Measurements from ENCODE around the gene CASQ2. TPM values are rescaled to one million over a fixed set of nuclear protein-coding genes. Genes with fewer than 3 reads are reported as not detected.

Gene CASQ2
- total and polyA plus RNA-seq, 2 donors (not counting 3 experiments of a cell fraction or from before 2014, with no cell fraction given) = not detected

GRCh38 chr1:115710859-115711624 lies 57.5 kb downstream of the CASQ2 start:
- POLR2A ChIA-PET = no interaction called here
- DNase-seq (ENCODE audit: low read depth, low spot score) = no peak
- no TSS peak for BruUV-seq (replicated peaks)
- H3K9ac ChIP-seq (replicated peaks; ENCODE audit: extremely low read depth, insufficient read depth, low read length) = no peak overlapping the region
- no peak overlapping the region for H3K4me3 ChIP-seq (replicated peaks in 1 of 3; ENCODE audit: insufficient read depth in 1 of 3, low read depth in 1 of 3, low read length in 3 of 3)
- H3K27ac ChIP-seq (ENCODE audit: insufficient read depth, low read depth, low read length) = no peak overlapping the region
- H3K27me3 ChIP-seq (ENCODE audit: control insufficient read depth in 2 of 2, insufficient read depth in 2 of 2, low read length in 2 of 2) = peaks cover 2 to 26% of the 10 kb centered on the region in 2 experiments
- FAIRE-seq = no peak
- no peaks in the 10 kb centered on the region for H3K9me1 ChIP-seq (replicated peaks; ENCODE audit: control insufficient read depth, extremely low read depth, insufficient read depth, low read length)
- CTCF ChIA-PET = interaction anchor here (0.8 to 3.0 kb wide), 3 partner anchors 42 to 103 kb away, joined by 3 to 21 read pairs (median 4); no protein-coding TSS in a partner anchor
- H3K4me2 ChIP-seq (ENCODE audit: insufficient read depth, low read length) = no peak overlapping the region
- no peaks in the 10 kb centered on the region for H4K20me1 ChIP-seq (replicated peaks; ENCODE audit: control insufficient read depth, extremely low read depth, insufficient read depth, low read length)
- no peaks in the 10 kb centered on the region for H3K4me1 ChIP-seq (ENCODE audit: control insufficient read depth, extremely low read depth, insufficient read depth, low read length)
- TF ChIP-seq CTCF (IDR thresholded peaks at IDR 0.05; ENCODE audit: extremely low read depth in 1 of 2, insufficient read depth in 1 of 2, low read depth in 1 of 2, low read length in 2 of 2) = no peak
- dilution Hi-C loops (cut with MboI; ENCODE audit: extremely low pct_ligation_motif_present, low sequenced_read_pairs) (no loop called here), intact Hi-C loops (cut with micrococcal nuclease) (no loop called here)
- no peaks in the 10 kb centered on the region for H3K79me2 ChIP-seq (ENCODE audit: control insufficient read depth, insufficient read depth, low read length)
- no peak overlapping the region for H2AFZ ChIP-seq (ENCODE audit: low read depth, low read length)
- no peaks in the 10 kb centered on the region for H3K9me3 ChIP-seq (replicated peaks; ENCODE audit: control insufficient read depth, insufficient read depth, low read length)
- no peaks in the 10 kb centered on the region for H3K36me3 ChIP-seq (ENCODE audit: control insufficient read depth in 2 of 2, extremely low read depth in 1 of 2, insufficient read depth in 2 of 2, low read length in 2 of 2)

- no peak overlapping the region for H3K4me2 ChIP-seq (ENCODE audit: insufficient read depth, low read length)
- H3K27ac ChIP-seq (ENCODE audit: insufficient read depth, low read depth, low read length) = no peak overlapping the region
- no peak overlapping the region for H2AFZ ChIP-seq (ENCODE audit: low read depth, low read length)
- peak; percentile 86 for FAIRE-seq
- H3K9me3 ChIP-seq (replicated peaks; ENCODE audit: control insufficient read depth, insufficient read depth, low read length) = no peaks in the 10 kb centered on the region
- no peaks in the 10 kb centered on the region for H3K9me1 ChIP-seq (replicated peaks; ENCODE audit: control insufficient read depth, extremely low read depth, insufficient read depth, low read length)
- no peaks in the 10 kb centered on the region for H3K79me2 ChIP-seq (ENCODE audit: control insufficient read depth, insufficient read depth, low read length)
- dilution Hi-C loops (cut with MboI; ENCODE audit: extremely low pct_ligation_motif_present, low sequenced_read_pairs) = no loop called here
- CTCF ChIA-PET = interaction anchor here (0.6 to 7.0 kb wide), 78 partner anchors 8 to 792 kb away, joined by 3 to 350 read pairs (median 5); partner anchors contain the start of genes CASQ2 and VANGL1
- H3K4me3 ChIP-seq (replicated peaks in 1 of 3; ENCODE audit: insufficient read depth in 1 of 3, low read depth in 1 of 3, low read length in 3 of 3) = no peak overlapping the region
- peak; percentile 39 for DNase-seq (ENCODE audit: low read depth, low spot score)
- no peak overlapping the region for H3K9ac ChIP-seq (replicated peaks; ENCODE audit: extremely low read depth, insufficient read depth, low read length)
- H3K27me3 ChIP-seq (ENCODE audit: control insufficient read depth in 2 of 2, insufficient read depth in 2 of 2, low read length in 2 of 2) = peaks cover 0 to 12% of the 10 kb centered on the region in 2 experiments
- POLR2A ChIA-PET = interaction anchor here (1.0 kb wide), 1 partner anchor 29 kb away, joined by 3 read pairs; no protein-coding TSS in a partner anchor
- intact Hi-C loops (cut with micrococcal nuclease) = loop anchor here (1.0 to 5.0 kb wide), 3 partner anchors 65 to 160 kb away; partner anchors contain the start of gene VANGL1
- no TSS peak for BruUV-seq (replicated peaks)
- H4K20me1 ChIP-seq (replicated peaks; ENCODE audit: control insufficient read depth, extremely low read depth, insufficient read depth, low read length) = no peaks in the 10 kb centered on the region
- TF ChIP-seq GATA2 (IDR thresholded peaks at IDR 0.05; ENCODE audit: insufficient read depth, insufficient read length, low read depth, low read length) (no peak), MAX (IDR thresholded peaks at IDR 0.05; ENCODE audit: insufficient read depth, insufficient read length) (no peak), CTCF (IDR thresholded peaks at IDR 0.05; ENCODE audit: extremely low read depth in 1 of 2, insufficient read depth in 1 of 2, low read depth in 1 of 2, low read length in 2 of 2) (peak; percentile 52 to 55)
- H3K36me3 ChIP-seq (ENCODE audit: control insufficient read depth in 2 of 2, extremely low read depth in 1 of 2, insufficient read depth in 2 of 2, low read length in 2 of 2) = no peaks in the 10 kb centered on the region
- no peaks in the 10 kb centered on the region for H3K4me1 ChIP-seq (ENCODE audit: control insufficient read depth, extremely low read depth, insufficient read depth, low read length)
Observed at GRCh38 chr1:115706587-115707425, 61.7 kb downstream of the CASQ2 start.

All from endothelial cell of umbilical vein (primary cell).